Stimulated activated CD4-positive, alpha-beta T cell treated with anti-CD3 and anti-CD28 coated beads, Interleukin-4, amount 100 ng/mL, for 48 hours (primary cell): ENCODE results near the gene CPT1C.
A peak's percentile ranks its signal among the peaks of the same experiment; 100 is the strongest.

Experiments
- DNase-seq, 2 donors: peaks; one replicate each; pipeline ENCODE4 v3.0.0-alpha.2; 2020; ENCODE audit warnings: low read depth in 2 of 2

The CPT1C gene

DNA sequence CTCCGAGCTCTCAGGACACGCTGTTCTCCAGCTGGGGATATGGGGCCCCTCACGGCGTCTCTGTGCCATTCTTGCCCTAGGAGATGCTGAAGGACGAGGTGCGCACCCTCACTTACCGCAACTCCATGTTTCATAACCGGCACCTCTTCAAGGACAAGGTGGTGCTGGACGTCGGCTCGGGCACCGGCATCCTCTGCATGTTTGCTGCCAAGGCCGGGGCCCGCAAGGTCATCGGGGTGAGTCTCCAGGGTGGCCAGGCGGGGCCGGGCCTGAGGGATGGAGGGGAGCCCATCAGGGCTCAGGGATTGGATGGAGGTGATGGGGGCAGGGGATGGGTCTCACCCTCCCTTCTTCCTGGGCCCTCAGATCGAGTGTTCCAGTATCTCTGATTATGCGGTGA lies 9.1 kb upstream of the CPT1C start:
- DNase-seq, result no peak

DNA sequence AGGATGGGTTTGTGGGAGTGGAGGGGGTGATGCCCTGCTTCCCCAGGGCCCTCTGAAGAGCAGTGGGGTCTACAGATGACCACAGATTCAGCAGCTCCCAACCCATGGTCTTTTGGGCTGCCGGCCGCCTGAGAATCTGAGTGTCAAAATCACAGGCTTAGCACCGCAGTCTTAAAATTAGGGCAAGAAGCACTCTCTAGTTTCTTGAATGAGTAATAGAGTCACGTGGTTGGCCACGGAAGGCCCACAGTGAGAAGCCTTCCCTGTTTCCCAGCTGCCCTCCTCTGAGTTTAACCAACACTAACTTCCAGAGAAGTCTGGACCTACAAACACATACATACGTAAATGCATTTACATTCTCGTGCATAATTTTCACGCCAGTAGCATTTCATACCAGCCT lies 8.6 kb upstream of the CPT1C start:
- no peak for DNase-seq

DNA sequence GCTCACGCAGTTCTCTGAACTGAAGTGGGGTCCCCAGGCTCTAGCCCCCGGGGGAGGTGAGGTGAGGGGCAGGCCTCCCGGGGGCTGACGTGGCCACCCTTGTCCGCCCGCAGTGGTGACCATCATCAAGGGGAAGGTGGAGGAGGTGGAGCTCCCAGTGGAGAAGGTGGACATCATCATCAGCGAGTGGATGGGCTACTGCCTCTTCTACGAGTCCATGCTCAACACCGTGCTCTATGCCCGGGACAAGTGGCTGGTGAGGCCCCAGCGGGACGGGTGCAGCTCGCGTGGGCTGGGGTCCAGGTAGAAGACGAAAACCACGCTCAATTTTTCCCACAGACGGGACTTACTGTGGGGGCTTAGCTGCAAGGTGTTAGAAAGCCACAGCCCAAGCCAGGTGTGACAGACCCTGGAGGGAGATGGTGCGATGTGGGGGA lies 7.1 kb upstream of the CPT1C start:
- DNase-seq, result no peak

DNA sequence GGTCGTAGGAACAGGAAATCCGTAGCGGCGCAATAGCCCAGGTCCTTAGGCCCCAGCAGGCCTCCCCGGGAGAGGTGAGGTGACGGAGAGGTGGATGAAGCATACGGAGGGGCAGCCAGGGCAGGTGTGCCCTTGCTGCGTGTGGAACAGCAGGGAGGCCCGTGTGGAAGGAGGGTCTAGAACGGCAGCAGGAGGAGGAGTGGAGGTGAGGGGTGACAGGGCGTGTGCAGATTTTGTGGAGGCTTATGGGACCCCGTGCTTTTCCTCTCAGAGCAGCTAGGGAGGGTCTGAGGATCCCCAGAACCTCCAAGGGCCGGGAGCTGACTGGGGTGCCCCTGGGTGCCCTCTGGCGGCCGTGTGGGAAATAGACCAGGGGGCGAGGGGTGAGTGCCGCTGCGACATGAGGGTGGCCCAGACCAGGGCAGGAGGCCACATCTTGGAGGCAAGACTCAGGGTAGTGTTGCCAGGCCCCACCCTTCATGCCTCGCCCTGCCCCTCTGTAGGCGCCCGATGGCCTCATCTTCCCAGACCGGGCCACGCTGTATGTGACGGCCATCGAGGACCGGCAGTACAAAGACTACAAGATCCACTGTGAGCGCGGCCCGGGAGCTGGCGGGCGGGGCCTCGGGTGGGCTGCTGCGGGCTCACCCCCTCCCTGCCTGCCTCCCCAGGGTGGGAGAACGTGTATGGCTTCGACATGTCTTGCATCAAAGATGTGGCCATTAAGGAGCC lies 6.5 kb upstream of the CPT1C start:
- DNase-seq, result no peak

DNA sequence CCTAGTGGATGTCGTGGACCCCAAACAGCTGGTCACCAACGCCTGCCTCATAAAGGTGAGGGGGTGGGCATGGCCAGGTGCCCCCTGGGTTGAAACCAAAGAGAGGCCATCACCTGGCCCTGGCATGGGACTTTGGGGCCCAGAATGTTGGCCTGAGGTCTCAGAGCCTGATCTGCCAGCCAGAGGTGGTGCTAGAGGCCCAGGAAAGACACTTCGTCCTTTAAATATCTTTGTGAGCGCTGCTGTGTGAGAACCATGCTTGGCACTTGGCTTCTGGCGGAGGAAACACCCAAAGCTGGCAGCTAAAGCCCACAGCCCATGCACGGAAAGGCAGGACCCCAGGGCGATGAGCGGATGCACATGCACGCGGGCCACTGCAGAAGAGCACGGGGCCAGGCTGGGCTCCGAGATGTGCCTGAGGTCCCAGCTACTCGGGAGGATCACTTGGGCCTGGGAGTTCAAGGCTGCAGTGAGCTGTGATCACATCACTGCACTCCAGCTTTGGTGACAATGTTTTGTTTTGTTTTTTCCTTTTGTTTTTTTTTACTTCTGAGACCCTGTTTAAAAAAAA lies 5.8 kb upstream of the CPT1C start:
- DNase-seq, result no peak

DNA sequence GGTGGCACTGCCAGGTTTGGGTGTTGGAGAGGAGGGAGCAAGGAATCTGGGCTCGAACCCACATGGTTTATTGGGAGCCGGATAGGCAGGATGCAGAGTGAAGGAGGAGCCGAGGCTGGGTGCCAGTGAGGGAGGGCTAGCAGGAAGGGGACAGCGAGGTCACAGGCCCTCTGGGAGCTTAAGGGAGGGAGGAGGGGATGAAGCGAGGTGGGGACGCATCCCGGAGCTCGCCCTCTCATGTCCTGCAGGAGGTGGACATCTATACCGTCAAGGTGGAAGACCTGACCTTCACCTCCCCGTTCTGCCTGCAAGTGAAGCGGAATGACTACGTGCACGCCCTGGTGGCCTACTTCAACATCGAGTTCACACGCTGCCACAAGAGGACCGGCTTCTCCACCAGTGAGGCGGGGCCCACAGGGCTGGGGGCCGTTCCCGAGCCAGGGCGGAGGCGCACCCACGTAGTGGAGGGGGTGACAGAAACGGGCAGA lies 5.0 kb upstream of the CPT1C start:
- no peak for DNase-seq

DNA sequence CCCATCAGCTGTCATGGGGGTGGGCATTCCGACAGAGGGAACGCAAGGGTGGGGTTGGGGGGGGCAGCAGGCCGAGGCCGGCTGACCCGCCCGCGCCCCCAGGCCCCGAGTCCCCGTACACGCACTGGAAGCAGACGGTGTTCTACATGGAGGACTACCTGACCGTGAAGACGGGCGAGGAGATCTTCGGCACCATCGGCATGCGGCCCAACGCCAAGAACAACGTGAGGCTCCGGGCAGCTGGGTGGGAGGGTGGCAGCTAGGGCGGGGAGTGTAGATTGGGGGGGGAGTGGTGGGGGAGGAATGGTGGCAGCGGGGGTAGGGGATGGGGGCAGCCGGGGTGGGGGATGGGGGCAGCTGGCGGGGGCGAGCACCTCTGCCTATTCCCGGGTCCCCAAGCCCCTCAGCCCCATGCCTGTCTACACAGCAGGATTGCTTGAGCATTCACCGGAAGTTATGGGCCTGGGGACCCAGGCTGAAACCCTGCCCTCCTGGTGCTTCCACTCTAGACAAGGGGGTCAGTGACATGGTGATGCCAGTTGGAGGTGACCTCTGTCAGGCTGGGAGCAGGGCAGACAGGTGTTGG lies 4.3 kb upstream of the CPT1C start:
- DNase-seq, result no peak

DNA sequence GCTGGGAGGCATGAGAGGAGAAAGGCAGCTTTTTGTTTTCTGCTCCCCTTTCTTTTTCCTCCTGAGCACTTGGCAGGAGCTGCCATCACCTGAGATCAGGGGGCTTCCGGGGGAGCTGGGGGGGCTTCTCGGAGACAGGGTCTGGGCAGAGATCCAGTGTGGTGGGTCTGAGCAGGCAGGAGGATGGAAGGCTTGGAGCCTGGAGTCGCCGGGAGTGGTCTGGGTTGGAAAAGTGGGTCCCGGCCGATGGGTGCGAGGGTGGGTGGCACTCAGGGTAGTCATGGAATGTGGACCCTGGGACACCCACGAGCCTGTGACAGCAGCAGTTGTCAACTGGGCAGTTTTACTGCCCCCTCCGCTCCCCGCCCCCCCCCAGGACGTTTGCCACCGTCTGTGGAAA lies 3.8 kb upstream of the CPT1C start:
- no peak for DNase-seq

DNA sequence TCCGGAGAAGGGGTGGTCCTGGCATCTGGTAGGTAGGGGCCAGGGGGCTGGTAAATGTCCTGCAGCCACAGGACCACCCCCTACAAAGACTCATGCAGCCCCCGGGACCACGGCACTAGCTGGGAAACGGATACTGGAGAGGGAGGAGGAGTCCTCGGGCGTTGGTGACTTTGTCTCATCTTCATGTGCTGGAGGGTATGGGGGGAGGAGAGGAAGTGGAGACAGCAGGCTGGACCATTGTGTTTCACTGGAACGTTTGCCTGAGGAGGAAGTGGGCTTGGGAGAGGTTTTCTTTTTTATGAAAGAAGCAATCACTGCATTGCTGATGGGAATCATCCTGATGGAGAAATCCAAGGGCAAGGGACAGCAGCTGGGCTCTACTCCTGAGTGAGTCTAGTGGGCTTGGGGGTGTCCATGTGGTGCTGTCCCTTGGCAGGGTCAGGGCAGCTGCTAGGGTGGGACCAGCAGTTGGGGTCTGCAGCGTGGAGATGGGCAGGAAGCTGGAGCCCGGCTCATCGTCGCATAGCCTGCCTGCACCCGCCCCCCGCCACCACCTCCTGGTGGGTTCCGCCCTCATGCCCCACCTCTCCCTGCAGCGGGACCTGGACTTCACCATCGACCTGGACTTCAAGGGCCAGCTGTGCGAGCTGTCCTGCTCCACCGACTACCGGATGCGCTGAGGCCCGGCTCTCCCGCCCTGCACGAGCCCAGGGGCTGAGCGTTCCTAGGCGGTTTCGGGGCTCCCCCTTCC lies 3.2 kb upstream of the CPT1C start:
- no peak for DNase-seq

DNA sequence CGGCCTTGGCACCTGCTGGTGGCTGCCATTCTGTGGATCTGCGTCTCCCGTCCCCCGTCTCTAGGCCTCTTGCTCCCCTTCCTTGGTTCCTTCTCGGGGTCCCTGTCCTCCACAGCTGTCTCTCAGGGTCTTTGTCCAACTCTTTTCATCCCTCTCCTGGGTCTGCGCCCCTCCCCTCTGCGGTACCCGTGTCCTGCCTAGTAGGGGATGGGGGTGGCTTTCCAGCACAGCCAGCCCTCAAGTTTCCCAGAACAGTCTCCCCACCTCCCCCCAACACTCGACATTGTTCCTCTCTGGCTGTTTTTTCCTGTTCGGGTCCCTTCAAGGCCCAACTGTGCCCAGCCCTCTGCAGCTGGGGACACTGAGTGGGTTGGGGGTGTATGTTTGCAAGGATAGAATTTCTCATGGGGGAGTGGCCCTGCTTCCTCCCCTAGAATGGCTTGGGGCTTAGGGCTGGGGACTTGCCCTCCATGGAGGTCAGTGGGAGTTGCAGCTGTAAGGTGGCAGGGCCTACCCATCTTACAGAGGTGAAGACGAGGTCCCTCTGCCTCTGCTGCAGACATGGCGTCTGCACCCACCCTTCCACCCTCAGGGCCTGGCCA lies 2.3 kb upstream of the CPT1C start:
- DNase-seq, result no peak

DNA sequence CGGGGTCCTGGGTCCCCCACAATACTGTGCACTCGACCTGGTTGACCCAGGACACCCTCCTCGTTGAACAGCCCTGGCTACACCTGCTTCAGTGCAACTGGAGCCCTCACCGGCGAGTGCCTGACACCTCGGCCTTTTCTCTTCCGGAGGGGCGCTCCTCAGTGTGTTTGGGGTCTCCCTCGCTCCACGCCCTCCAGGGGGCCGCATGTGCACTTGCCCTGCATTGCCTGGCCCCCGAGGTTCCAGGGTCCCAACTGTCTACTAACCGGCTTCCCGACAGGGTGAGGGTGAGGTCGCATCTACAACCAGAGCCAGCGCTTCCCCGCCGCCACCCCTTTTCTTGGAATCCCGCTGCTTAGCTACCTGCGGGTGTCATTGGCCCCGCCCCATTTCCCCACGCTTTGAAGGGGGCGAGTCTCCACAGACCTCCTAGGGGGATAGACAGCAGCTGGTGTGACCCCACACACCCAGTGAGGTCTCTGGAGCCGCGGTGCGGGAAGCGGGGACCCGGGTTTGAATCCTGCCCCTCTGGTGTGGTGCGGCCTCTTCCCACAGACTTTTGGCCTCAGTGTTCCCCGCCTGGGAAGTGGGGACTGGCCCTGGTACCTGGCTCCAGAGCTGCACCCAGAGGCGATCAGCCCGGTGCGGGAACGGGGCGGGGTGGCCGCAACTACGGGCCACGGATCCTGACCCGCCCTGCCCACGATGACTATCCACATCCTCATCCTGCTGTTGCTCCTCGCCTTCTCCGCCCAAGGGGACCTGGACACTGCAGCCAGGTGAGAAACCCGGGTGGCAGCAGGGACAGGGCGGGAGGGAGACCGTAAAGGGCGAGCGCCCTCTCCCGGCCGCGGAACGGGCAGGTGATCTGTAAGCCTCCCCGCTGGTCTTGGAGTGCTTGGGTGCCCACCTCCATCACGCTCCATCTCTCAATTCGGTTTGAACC lies 1.5 kb upstream of the CPT1C start, which contains the start of gene ADM5:
ADM5 (plus strand) TSS at position 462 of the 946 bp plus-strand sequence; CDS start at position 706, 244 bp downstream.
- DNase-seq, result peak in 1 of 2 donors; percentile 44

DNA sequence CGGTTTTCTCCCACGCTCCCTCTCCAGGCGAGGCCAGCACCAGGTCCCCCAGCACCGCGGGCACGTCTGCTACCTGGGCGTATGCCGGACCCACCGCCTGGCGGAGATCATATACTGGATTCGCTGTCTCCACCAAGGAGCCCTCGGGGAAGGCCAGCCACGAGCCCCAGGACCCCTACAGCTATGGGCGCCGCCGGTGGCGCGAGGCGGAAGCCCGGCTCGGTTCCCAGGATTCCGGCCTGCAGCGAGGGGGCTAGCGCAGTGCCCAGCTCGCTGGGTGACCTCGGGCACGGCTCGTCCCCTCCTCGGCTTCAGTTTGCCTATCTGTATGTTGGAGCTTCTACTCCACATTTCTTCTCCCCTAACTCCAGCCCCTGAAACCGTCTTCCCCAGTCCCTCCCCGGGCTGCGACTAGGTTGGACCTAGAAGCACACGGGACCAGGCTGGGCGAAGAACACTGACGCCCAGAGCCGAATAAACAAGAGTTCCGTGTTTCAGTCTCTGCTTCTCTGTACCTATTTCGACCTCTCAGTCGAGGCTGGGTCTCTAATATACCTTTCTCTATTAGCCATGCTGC lies 749 bp upstream of the CPT1C start:
- no peak for DNase-seq

DNA sequence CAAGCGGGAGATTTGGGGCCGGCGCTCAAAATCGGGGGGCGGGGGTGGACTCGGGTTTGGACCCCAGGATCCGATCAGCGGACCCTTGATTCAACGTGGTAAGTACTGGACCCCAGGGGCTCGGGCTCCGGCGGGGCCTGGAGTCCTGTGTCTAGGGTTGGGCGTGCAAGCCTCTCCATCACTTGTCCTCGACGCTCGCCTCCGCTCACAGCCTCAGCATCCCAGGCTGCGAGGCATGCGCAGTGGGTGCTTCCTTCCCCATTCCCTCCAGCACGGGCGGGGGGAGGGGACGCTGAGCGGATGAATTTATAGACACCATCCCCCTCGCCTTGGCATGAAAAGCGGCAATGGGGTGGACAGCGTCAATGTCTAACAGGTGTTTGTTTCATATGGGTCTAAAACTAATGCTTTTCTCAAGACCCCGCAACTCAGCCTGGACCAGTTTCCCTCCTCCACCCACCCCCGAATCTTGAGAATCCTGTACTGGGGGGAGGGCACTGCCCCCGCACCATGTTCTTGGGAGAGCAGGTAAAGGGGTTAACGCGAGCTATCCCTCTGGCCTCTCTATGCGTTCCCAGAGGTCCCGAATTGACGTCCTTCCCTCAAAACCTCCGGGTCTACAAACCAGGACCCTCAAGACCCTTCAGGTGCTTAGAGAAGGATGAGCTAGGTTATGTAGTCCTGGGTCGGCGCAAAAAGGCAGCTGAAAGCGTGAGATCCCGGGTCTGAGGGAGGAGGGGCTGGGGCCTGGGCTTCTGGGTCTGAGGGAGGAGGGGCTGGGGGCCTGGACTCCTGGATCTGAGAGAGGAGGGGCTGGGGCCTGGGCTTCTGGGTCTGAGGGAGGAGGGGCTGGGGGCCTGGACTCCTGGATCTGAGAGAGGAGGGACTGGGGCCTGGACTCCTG lies 579 bp downstream of the CPT1C start:
- DNase-seq, result no peak

DNA sequence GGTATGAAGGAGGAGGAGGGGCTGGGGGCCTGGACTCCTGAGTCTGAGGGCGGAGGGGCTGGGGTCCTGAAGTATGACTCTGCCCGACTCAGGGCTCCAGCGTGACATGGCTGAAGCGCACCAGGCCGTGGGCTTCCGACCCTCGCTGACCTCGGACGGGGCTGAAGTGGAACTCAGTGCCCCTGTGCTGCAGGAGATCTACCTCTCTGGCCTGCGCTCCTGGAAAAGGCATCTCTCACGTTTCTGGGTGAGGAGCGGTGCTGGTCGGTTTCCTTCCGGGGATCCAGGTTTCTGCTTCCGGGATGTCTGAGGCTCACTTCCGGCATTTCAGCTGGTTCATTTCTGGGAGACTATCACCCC lies 1.2 kb downstream of the CPT1C start:
- DNase-seq, result no peak

DNA sequence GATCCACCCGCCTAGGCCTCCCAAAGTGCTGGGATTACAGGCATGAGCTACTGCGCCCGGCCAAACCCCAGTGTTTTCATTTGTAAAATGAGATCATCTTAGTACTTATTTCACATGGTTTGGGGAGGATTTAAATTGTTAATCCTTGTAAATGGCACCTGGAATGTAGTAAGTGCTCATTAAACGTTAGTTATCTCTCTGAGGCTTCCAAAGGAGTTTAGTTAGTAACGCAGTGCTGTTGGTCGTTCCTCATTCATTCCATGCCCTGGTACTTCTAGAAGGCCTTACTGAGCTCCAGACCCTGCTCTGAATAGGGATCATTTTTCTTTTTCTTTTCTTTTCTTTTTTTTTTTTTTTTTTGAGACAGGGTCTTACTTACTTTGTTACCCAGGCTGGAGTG lies 5.2 kb downstream of the CPT1C start:
- no peak for DNase-seq

DNA sequence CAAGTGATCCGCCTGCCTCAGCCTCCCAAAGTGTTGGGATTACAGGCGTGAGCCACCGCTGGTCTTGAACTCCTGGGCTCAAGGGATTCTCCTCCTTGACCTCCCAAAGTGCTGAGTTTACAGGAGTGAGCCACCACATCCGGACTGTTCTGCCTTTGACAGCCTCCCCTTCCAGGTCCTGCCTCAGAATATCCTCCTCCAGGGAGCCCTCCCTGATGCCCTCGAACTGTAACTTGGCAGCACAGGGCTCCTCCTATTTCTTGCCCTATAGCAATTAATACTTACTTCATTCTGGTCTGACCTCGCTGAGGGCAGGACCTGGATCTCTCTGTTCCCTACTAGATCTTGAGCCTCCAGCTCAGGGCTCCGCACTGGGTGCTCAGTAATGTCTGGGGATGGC lies 5.9 kb downstream of the CPT1C start:
- no peak for DNase-seq

DNA sequence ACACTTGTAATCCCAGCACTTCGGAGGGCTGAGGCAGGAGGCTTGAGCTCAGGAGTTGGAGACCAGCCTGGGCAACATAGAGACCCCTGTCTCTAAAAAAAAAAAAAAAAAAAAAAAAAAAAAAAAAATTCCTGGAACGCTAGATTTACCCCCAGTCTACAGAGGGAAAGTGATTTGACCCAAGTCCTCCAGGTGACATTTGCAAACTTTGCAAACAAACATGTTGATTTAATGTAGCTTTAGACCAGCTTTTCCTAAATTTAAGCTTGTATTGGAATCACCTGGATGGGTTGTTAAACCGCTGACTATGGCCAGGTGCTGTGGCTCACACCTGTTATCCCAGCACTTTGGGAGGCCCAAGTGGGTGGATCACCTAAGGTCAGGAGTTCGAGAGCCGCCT lies 8.4 kb downstream of the CPT1C start:
- DNase-seq, result no peak

DNA sequence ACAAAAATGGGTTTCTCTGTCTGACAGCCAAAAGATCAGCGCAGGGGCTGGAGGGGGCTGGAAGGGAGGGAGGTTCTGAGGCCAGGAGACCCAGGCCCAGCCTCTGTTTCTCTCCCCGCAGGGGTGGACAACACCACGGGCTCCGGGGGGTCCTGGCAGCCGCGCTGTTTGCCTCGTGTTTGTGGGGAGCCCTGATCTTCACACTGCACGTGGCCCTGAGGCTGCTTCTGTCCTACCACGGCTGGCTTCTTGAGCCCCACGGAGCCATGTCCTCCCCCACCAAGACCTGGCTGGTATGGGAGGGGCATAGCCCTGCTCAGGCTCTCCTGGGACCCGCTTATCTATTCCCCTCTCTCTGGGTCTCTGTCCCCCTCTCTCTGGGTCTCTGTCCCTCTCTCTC lies 9.6 kb downstream of the CPT1C start:
- no peak for DNase-seq

DNA sequence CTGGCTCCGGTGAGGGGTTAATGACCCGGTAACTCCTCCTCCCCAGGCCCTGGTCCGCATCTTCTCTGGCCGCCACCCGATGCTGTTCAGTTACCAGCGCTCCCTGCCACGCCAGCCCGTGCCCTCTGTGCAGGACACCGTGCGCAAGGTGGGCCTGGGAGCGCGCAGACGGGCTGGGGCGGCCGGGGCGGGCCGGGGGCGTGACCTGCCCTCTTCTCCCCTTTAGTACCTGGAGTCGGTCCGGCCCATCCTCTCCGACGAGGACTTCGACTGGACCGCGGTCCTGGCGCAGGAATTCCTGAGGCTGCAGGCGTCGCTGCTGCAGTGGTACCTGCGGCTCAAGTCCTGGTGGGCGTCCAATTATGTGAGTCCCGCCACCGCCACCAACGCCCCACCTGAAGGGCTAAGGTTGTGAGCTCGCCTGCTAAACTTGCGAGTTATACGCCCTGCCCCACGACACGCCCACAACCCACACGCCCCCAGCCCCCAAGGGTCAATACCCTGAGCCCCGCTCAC lies 10.4 kb downstream of the CPT1C start:
- no peak for DNase-seq
